K562 (cell line): ENCODE results near the gene HPDL. TPM values are rescaled to one million over a fixed set of nuclear protein-coding genes. Genes with fewer than 3 reads are reported as not detected.

Experiments used
- ATAC-seq: fragments of 200-7000 bp; cut with Tn5 transposase; 3 replicates; pipeline ENCODE4 v1.9.1; 2020; ENCODE audit warnings: moderate library complexity
- BruUV-seq: library from RNA; stranded (reverse); fragments of 400-500 nt; replicated peaks from 2 replicates; lab custom pipeline; 2021; lab: Mats Ljungman, UMichigan
- CTCF ChIA-PET: fragments of 300-600 bp; formaldehyde crosslinking; extraction: SDS; loops from one replicate; lab custom pipeline; 2021; ENCODE audit warnings: low intra/inter-chr PET ratio; lab: Yijun Ruan, JAX
- POLR2A ChIA-PET: fragments of 300-600, 350-650 bp; sonication (Branson Sonifier 250); formaldehyde crosslinking; extraction: SDS; loops from one replicate; lab custom pipeline; 2021; ENCODE audit warnings: antibody characterized with exemption, inconsistent platforms; lab: Yijun Ruan, JAX
- DNase-seq, 4 experiments: peaks; one replicate each; pipeline versions ENCODE4 v3.0.0 to v3.0.0-alpha.2; 2011 to 2018; ENCODE audit warnings: low spot score in 3 of 4, mixed read lengths in 3 of 4; ENCODE audit errors: extremely low read depth in 1 of 4
- FAIRE-seq: peaks from 2 replicates; lab custom pipeline; 2011; peaks lifted over from hg19 to GRCh38; lab: Jason Lieb, UNC
- H2AFZ ChIP-seq: 2 replicates; pipeline ENCODE4 v1.6.0; 2011; ENCODE audit warnings: low read depth, low read length, control low read depth, inconsistent platforms
- H3K27ac ChIP-seq: fragments of 200-600 bp; 3 replicates; pipeline ENCODE4 v1.8.0; 2011; ENCODE audit warnings: low read depth, mild to moderate bottlenecking, control low read depth, inconsistent platforms, low read length, moderate library complexity, mixed read lengths; ENCODE audit errors: extremely low read depth
- H3K27me3 ChIP-seq, 2 experiments: fragments of 300-600 bp in 1 of 2; 2 replicates in 1 of 2; 3 replicates in 1 of 2; pipeline versions ENCODE4 v1.6.0 to v1.8.0; 2011; ENCODE audit warnings: inconsistent platforms in 2 of 2, low read length in 2 of 2, mild to moderate bottlenecking in 1 of 2, mixed read lengths in 1 of 2, moderate library complexity in 1 of 2; ENCODE audit not compliant: control insufficient read depth in 2 of 2, insufficient read depth in 2 of 2
- H3K36me3 ChIP-seq: fragments of 300-600 bp; 3 replicates; pipeline ENCODE4 v1.8.0; 2011; ENCODE audit warnings: mild to moderate bottlenecking, low read length, inconsistent platforms; ENCODE audit not compliant: control insufficient read depth, insufficient read depth
- H3K4me1 ChIP-seq, 2 experiments: fragments of 200-600 bp in 1 of 2; replicated peaks in 1 of 2; 2 replicates in 1 of 2; 3 replicates in 1 of 2; pipeline versions ENCODE4 v1.5.1 to v1.8.0; 2011; ENCODE audit warnings: inconsistent platforms in 2 of 2, low read length in 2 of 2, mild to moderate bottlenecking in 1 of 2, mixed read lengths in 1 of 2, moderate library complexity in 1 of 2; ENCODE audit not compliant: control insufficient read depth in 2 of 2, insufficient read depth in 2 of 2
- H3K4me2 ChIP-seq: 2 replicates; pipeline ENCODE4 v1.6.1; 2011; ENCODE audit warnings: low read length, control low read depth, inconsistent platforms, mixed read lengths; ENCODE audit not compliant: insufficient read depth
- H3K4me3 ChIP-seq: fragments of 200-600 bp; sonication (generic), shearing (Covaris generic); 2 replicates; pipeline ENCODE4 v1.5.1; 2016; ENCODE audit warnings: control low read depth, inconsistent platforms
- H3K79me2 ChIP-seq: fragments of 200-600 bp; 3 replicates; pipeline ENCODE4 v1.8.0; 2011; ENCODE audit warnings: low read length, inconsistent platforms; ENCODE audit not compliant: control insufficient read depth, insufficient read depth
- H3K9ac ChIP-seq, 2 experiments: 2 replicates each; pipeline versions ENCODE4 v1.6.0 to v1.6.1; 2011; ENCODE audit warnings: low read depth in 2 of 2, low read length in 2 of 2, control low read depth in 1 of 2, inconsistent platforms in 1 of 2, mild to moderate bottlenecking in 1 of 2, mixed read lengths in 1 of 2; ENCODE audit not compliant: insufficient read depth in 1 of 2
- H3K9me1 ChIP-seq: one replicate; pipeline ENCODE4 v1.6.0; 2011; ENCODE audit warnings: inconsistent platforms, mild to moderate bottlenecking, low read length, moderate library complexity; ENCODE audit not compliant: control insufficient read depth, insufficient read depth
- H3K9me3 ChIP-seq: replicated peaks from 2 replicates; pipeline ENCODE4 v1.5.1; 2011; ENCODE audit warnings: low read depth, low read length, inconsistent platforms; ENCODE audit not compliant: control insufficient read depth, insufficient read depth
- H4K20me1 ChIP-seq: replicated peaks from 2 replicates; pipeline ENCODE4 v1.6.1; 2011; ENCODE audit warnings: low read length, inconsistent platforms, mixed read lengths; ENCODE audit not compliant: control insufficient read depth, insufficient read depth
- CBX1 ChIP-seq: sonication (generic); IDR thresholded peaks from 2 replicates; pipeline ENCODE4 v1.6.1; 2016; ENCODE audit warnings: antibody characterized with exemption, low read depth, mild to moderate bottlenecking
- EP300 ChIP-seq: IDR thresholded peaks from 2 replicates; pipeline ENCODE4 v1.6.1; 2012; ENCODE audit warnings: low read length, improper control_type of control experiment
- HMG20B ChIP-seq: fragments of 250-450 bp; sonication (Bioruptor Pico); IDR thresholded peaks from 2 replicates; pipeline ENCODE4 v1.5.0; 2021; ENCODE audit warnings: mild to moderate bottlenecking
- JUNB ChIP-seq: fragments of 450-650 bp; formaldehyde crosslinking; conservative IDR thresholded peaks from 2 replicates; pipeline ENCODE4 v1.4.0; 2020; ENCODE audit warnings: mild to moderate bottlenecking
- PHF20 ChIP-seq: fragments of 450-650 bp; IDR thresholded peaks from 2 replicates; pipeline ENCODE4 v1.6.1; 2018; ENCODE audit not compliant: partially characterized antibody
- POLR2A ChIP-seq: fragments of 450-650 bp; conservative IDR thresholded peaks from 2 replicates; pipeline ENCODE4 v1.6.1; 2016
- POLR2G ChIP-seq: fragments of 200-400 bp; formaldehyde crosslinking; IDR thresholded peaks from 2 replicates; pipeline ENCODE4 v1.6.1; 2017; ENCODE audit warnings: low read depth, mild to moderate bottlenecking, antibody characterized with exemption, low read length, moderate library complexity
- ZNF445 ChIP-seq: fragments of 250-450 bp; sonication (Bioruptor Pico); IDR thresholded peaks from 2 replicates; pipeline ENCODE4 v1.4.0; 2020; ENCODE audit warnings: low read depth, mild to moderate bottlenecking, moderate library complexity
- ZNF76 ChIP-seq: fragments of 250-450 bp; sonication (Bioruptor Pico); IDR thresholded peaks from 2 replicates; pipeline ENCODE4 v1.4.0; 2020; ENCODE audit warnings: mild to moderate bottlenecking, moderate library complexity, borderline replicate concordance
- WGBS: fragments of 100-300 bp; shearing (Covaris generic); methylation state at CpG from one replicate; pipeline ENCODE4 v1.1.6; 2016; ENCODE audit warnings: low coverage, mixed read lengths; ENCODE audit not compliant: insufficient coverage; ENCODE audit errors: missing lambda C conversion rate; 5-methylcytosine and 5-hydroxymethylcytosine counted together
- in situ Hi-C: fragments of 300-500 bp; cut with MboI; formaldehyde crosslinking; loops from 4 replicates; pipeline ENCODE4 v1.15.0; 2018; ENCODE audit warnings: inconsistent platforms, mixed read lengths
- intact Hi-C: fragments of 100-400 bp; cut with micrococcal nuclease; formaldehyde crosslinking; loops from 2 replicates; pipeline ENCODE4 v1.14.2; 2022
- polyA plus RNA-seq, 8 experiments: library from polyadenylated mRNA; depleted of rRNA in 4 of 8; stranded (reverse) in 5 of 8; unstranded in 3 of 8; fragments of >200 nt; fragmentation: Nextera tagmentation in 2 of 8; fragmentation: Illumina TruSeq in 1 of 8; extraction: Ambion mirVana in 2 of 8; extraction: Trizol in 1 of 8; gene quantifications; 2 replicates each; pipeline versions ENCODE4 v1.2.1 to v1.2.3, GENCODE V29; 2011 to 2014; ENCODE audit warnings: inconsistent platforms in 1 of 8, missing spikeins in 1 of 8
- total RNA-seq, 7 experiments: library from RNA; depleted of rRNA in 6 of 7; stranded (reverse); fragments of >200 nt in 6 of 7; fragmentation: Illumina TruSeq in 2 of 7; extraction: Trizol in 2 of 7; gene quantifications; 2 replicates each; pipeline versions ENCODE4 v1.2.1 to v1.2.3, GENCODE V29; 2011 to 2021; ENCODE audit warnings: low replicate concordance in 1 of 7
- TF ChIP-seq, protein P1 (sequence below): fragments of 200-800 bp; sonication (Bioruptor generic); IDR thresholded peaks from 2 replicates; pipeline ENCODE4 v1.6.1; 2016; ENCODE audit warnings: missing genetic modification characterization, missing compliant biosample characterization

HPDL gene
- total and polyA plus RNA-seq, 9 of the 15 experiments (the other 6 are each of a cell fraction or from before 2014, with no cell fraction given), result not detected

- no TSS peak for BruUV-seq
- no peak overlapping the region for H3K4me2 ChIP-seq
- H3K27ac ChIP-seq, result no peak overlapping the region
- no peaks in the 10 kb centered on the region for H3K27me3 ChIP-seq
- no peak overlapping the region for H2AFZ ChIP-seq
- H3K9me1 ChIP-seq, result peaks cover 3% of the 10 kb centered on the region
- no peaks in the 10 kb centered on the region for H3K79me2 ChIP-seq
- FAIRE-seq (no peak), ATAC-seq (no peak), DNase-seq (peak in 2 of 4 experiments; percentile 2 to 3)
- H3K4me3 ChIP-seq, result no peak overlapping the region
- in situ Hi-C loops, result no loop called here
- 93% methylated on average over 17 of the region's 18 CpGs for WGBS
- no peaks in the 10 kb centered on the region for H4K20me1 ChIP-seq
- CTCF ChIA-PET, result no interaction called here
- H3K9ac ChIP-seq, result 0 out of 4 replicates have a peak overlapping the region, but pooled peaks of 1 of the 2 experiments have one; percentile 6
- H3K9me3 ChIP-seq, result no peaks in the 10 kb centered on the region
- peaks cover 37% of the 10 kb centered on the region; the same call in 2 of the 3 replicates for H3K36me3 ChIP-seq
- intact Hi-C loops, result no loop called here
- POLR2A ChIA-PET, result interaction anchor here (0.6 to 1.7 kb wide), 3 partner anchors 9 to 188 kb away, joined by 3 to 7 read pairs (median 3); partner anchors contain the start of genes MUTYH and TOE1
- TF ChIP-seq CBX1, result no peak
- TF ChIP-seq POLR2G, result 0 out of 2 replicates have a peak, but pooled peaks have one; percentile 9
- H3K4me1 ChIP-seq, result peaks cover 6 to 29% of the 10 kb centered on the region in 2 experiments; a peak in 3 of 5 replicates
Measured at GRCh38 chr1:45331436-45332345, 5.0 kb downstream of the HPDL start.

DNA sequence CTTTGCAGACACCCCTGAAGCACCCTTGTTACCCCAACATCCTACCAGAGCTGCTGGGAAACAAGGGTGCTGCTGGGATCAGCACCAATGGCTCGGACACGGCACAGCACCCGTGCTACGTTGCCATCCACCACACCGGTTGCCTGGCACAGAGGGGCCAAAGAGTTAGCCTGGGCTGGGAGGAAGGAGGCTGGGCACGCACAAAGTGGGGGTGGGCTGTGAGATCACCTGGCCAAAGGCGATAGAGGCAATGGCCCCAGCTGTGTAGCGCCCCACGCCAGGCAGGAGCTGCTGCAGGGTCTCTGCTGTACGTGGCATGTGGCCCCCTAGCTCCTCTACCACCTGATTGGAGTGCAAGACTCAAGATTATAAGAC, 5.6 kb downstream of the HPDL start:
- Histone ChIP-seq H3K4me3 (no peak overlapping the region), H3K4me2 (no peak overlapping the region), H3K9me3 (no peaks in the 10 kb centered on the region), H3K4me1 (peaks cover 6 to 22% of the 10 kb centered on the region in 2 experiments; a peak in 3 of 5 replicates), H3K9ac (peak overlapping the region in 1 of 2 experiments; percentile 6; a peak in 1 of 4 replicates), H3K79me2 (no peaks in the 10 kb centered on the region), H3K36me3 (peaks cover 37% of the 10 kb centered on the region; the same call in 2 of the 3 replicates), H3K9me1 (peaks cover 3% of the 10 kb centered on the region), H4K20me1 (no peaks in the 10 kb centered on the region), H2AFZ (no peak overlapping the region), H3K27me3 (no peaks in the 10 kb centered on the region), H3K27ac (no peak overlapping the region)
- in situ Hi-C loops, result no loop called here
- WGBS, result 93% methylated on average over 10 of the region's 10 CpGs
- ChIA-PET CTCF (no interaction called here), POLR2A (interaction anchor here (1.0 to 1.7 kb wide), 2 partner anchors 8 to 187 kb away, joined by 3 to 7 read pairs; partner anchors contain the start of genes MUTYH and TOE1)
- no peak for DNase-seq
- no peak for FAIRE-seq
- intact Hi-C loops, result no loop called here
- BruUV-seq, result no TSS peak
- no peak for ATAC-seq
- TF ChIP-seq HMG20B (CRISPR knock-in tag), result no peak
- no peak for TF ChIP-seq POLR2A
- TF ChIP-seq EP300, result no peak
- no peak for TF ChIP-seq JUNB (CRISPR knock-in tag)
- TF ChIP-seq, protein P1, sequence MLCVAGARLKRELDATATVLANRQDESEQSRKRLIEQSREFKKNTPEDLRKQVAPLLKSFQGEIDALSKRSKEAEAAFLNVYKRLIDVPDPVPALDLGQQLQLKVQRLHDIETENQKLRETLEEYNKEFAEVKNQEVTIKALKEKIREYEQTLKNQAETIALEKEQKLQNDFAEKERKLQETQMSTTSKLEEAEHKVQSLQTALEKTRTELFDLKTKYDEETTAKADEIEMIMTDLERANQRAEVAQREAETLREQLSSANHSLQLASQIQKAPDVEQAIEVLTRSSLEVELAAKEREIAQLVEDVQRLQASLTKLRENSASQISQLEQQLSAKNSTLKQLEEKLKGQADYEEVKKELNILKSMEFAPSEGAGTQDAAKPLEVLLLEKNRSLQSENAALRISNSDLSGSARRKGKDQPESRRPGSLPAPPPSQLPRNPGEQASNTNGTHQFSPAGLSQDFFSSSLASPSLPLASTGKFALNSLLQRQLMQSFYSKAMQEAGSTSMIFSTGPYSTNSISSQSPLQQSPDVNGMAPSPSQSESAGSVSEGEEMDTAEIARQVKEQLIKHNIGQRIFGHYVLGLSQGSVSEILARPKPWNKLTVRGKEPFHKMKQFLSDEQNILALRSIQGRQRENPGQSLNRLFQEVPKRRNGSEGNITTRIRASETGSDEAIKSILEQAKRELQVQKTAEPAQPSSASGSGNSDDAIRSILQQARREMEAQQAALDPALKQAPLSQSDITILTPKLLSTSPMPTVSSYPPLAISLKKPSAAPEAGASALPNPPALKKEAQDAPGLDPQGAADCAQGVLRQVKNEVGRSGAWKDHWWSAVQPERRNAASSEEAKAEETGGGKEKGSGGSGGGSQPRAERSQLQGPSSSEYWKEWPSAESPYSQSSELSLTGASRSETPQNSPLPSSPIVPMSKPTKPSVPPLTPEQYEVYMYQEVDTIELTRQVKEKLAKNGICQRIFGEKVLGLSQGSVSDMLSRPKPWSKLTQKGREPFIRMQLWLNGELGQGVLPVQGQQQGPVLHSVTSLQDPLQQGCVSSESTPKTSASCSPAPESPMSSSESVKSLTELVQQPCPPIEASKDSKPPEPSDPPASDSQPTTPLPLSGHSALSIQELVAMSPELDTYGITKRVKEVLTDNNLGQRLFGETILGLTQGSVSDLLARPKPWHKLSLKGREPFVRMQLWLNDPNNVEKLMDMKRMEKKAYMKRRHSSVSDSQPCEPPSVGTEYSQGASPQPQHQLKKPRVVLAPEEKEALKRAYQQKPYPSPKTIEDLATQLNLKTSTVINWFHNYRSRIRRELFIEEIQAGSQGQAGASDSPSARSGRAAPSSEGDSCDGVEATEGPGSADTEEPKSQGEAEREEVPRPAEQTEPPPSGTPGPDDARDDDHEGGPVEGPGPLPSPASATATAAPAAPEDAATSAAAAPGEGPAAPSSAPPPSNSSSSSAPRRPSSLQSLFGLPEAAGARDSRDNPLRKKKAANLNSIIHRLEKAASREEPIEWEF (CRISPR knock-in tag), result no peak
- TF ChIP-seq ZNF445 (CRISPR knock-in tag), result no peak
- TF ChIP-seq PHF20, result no peak
- no peak for TF ChIP-seq ZNF76 (CRISPR knock-in tag)
